SU-DHL-6 (cell line): Measurements from ENCODE around the gene CNTN6.
"Not testable (repeated sequence)": the region's sequence is repeated elsewhere in the genome, so short reads cannot be mapped to it uniquely, and the experiment has no call there.

ENCODE experiments used
- H2AFZ ChIP-seq: fragments of 200-600 bp; sonication (generic); 2 replicates; pipeline ENCODE4 v1.6.1; 2014; ENCODE audit warnings: low read depth, mild to moderate bottlenecking, moderate library complexity, mixed read lengths, antibody characterized with exemption, low read length; ENCODE audit not compliant: severe bottlenecking
- H3F3A ChIP-seq: fragments of 200-600 bp; shearing (Covaris generic); 2 replicates; pipeline ENCODE4 v1.6.0; 2016; ENCODE audit warnings: antibody characterized with exemption, mild to moderate bottlenecking; ENCODE audit not compliant: insufficient read depth
- H3K27ac ChIP-seq: fragments of 200-600 bp; sonication (generic); 2 replicates; pipeline ENCODE4 v1.5.1; 2016; ENCODE audit warnings: low read depth, mild to moderate bottlenecking, low read length, moderate library complexity, mixed read lengths
- H3K27me3 ChIP-seq: fragments of 200-600 bp; sonication (generic), shearing (Covaris generic); 2 replicates; pipeline ENCODE4 v1.6.0; 2014; ENCODE audit warnings: mild to moderate bottlenecking, low read length
- H3K36me3 ChIP-seq: fragments of 200-600 bp; sonication (generic); 2 replicates; pipeline ENCODE4 v1.6.1; 2014; ENCODE audit warnings: mild to moderate bottlenecking, low read length, mixed read lengths
- H3K4me2 ChIP-seq: fragments of 300-600, 200-600 bp; shearing (Covaris generic), sonication (generic); 2 replicates; pipeline ENCODE4 v1.6.0; 2014; ENCODE audit warnings: low read length, low read depth, mild to moderate bottlenecking; ENCODE audit not compliant: poor library complexity, severe bottlenecking
- H3K4me3 ChIP-seq: fragments of 200-600 bp; sonication (generic); 2 replicates; pipeline ENCODE4 v1.5.1; 2014; ENCODE audit warnings: antibody characterized with exemption, low read length, mild to moderate bottlenecking, mixed read lengths; ENCODE audit not compliant: insufficient read depth, poor library complexity, severe bottlenecking
- H3K79me2 ChIP-seq: fragments of 200-600 bp; sonication (generic); 2 replicates; pipeline ENCODE4 v1.6.1; 2014; ENCODE audit warnings: mild to moderate bottlenecking, low read length, moderate library complexity; ENCODE audit not compliant: insufficient read depth
- H3K9ac ChIP-seq: fragments of 200-600 bp; sonication (generic); 2 replicates; pipeline ENCODE4 v1.7.0; 2014; ENCODE audit warnings: mild to moderate bottlenecking, low read length
- H3K9me2 ChIP-seq: fragments of 200-600 bp; sonication (generic); replicated peaks from 2 replicates; pipeline ENCODE4 v1.6.1; 2014; ENCODE audit warnings: low read length; ENCODE audit not compliant: insufficient read depth
- H3K9me3 ChIP-seq: fragments of 200-600 bp; sonication (generic); 2 replicates; pipeline ENCODE4 v1.6.1; 2014; ENCODE audit warnings: low read length, mixed read lengths; ENCODE audit not compliant: insufficient read depth
- H4K20me1 ChIP-seq: fragments of 200-600 bp; sonication (generic); 2 replicates; pipeline ENCODE4 v1.6.1; 2014; ENCODE audit warnings: low read depth, mild to moderate bottlenecking, antibody characterized with exemption, low read length, moderate library complexity, mixed read lengths
- CTCF ChIP-seq: fragments of 200-600 bp; sonication (generic); IDR thresholded peaks from one replicate; pipeline ENCODE4 v1.5.1; 2017; ENCODE audit warnings: antibody characterized with exemption, mild to moderate bottlenecking, low read length, moderate library complexity; ENCODE audit not compliant: insufficient read depth, poor library complexity, severe bottlenecking
- EZH2phosphoT487 ChIP-seq: fragments of 200-600 bp; sonication (generic), shearing (Covaris generic); conservative IDR thresholded peaks from 2 replicates; pipeline ENCODE4 v1.6.1; 2018; ENCODE audit warnings: mild to moderate bottlenecking, antibody characterized with exemption, low read length, moderate library complexity, mixed read lengths

Gene CNTN6

GRCh38 chr3:1380926-1381646, 288.3 kb downstream of the CNTN6 start:
- no peaks in the 10 kb centered on the region for H3F3A ChIP-seq
- H4K20me1 ChIP-seq = no peaks in the 10 kb centered on the region
- H3K79me2 ChIP-seq = no peaks in the 10 kb centered on the region
- no peak for TF ChIP-seq EZH2phosphoT487
- no peak for TF ChIP-seq CTCF
- no peaks in the 10 kb centered on the region for H3K9me3 ChIP-seq
- H3K4me2 ChIP-seq = no peak overlapping the region
- H3K27ac ChIP-seq = no peak overlapping the region
- H3K4me3 ChIP-seq = no peak overlapping the region
- H3K36me3 ChIP-seq = no peaks in the 10 kb centered on the region
- no peaks in the 10 kb centered on the region for H3K27me3 ChIP-seq
- H3K9me2 ChIP-seq = no peaks in the 10 kb centered on the region
- no peak overlapping the region for H3K9ac ChIP-seq
- H2AFZ ChIP-seq = no peak overlapping the region

GRCh38 chr3:1381647-1382036, 288.8 kb downstream of the CNTN6 start:
- Histone ChIP-seq H3K9me2 (no peaks in the 10 kb centered on the region), H3K27me3 (no peaks in the 10 kb centered on the region), H2AFZ (no peak overlapping the region), H3F3A (no peaks in the 10 kb centered on the region), H3K27ac (no peak overlapping the region), H4K20me1 (no peaks in the 10 kb centered on the region), H3K9ac (no peak overlapping the region), H3K36me3 (no peaks in the 10 kb centered on the region), H3K4me3 (no peak overlapping the region), H3K79me2 (no peaks in the 10 kb centered on the region), H3K9me3 (no peaks in the 10 kb centered on the region), H3K4me2 (no peak overlapping the region)
- TF ChIP-seq EZH2phosphoT487 (no peak), CTCF (no peak)

GRCh38 chr3:1387396-1387905, 294.6 kb downstream of the CNTN6 start:
- not testable (repeated sequence) for H4K20me1 ChIP-seq, H3K4me2 ChIP-seq, H3K9me3 ChIP-seq, H3K9ac ChIP-seq, H3F3A ChIP-seq, H2AFZ ChIP-seq, H3K4me3 ChIP-seq, H3K27ac ChIP-seq, H3K9me2 ChIP-seq, H3K79me2 ChIP-seq, H3K36me3 ChIP-seq, H3K27me3 ChIP-seq

- H3F3A ChIP-seq = no peaks in the 10 kb centered on the region
- no peak overlapping the region for H3K9ac ChIP-seq
- H3K4me2 ChIP-seq = no peak overlapping the region
- H3K36me3 ChIP-seq = no peaks in the 10 kb centered on the region
- H3K27me3 ChIP-seq = no peaks in the 10 kb centered on the region
- H3K9me3 ChIP-seq = no peaks in the 10 kb centered on the region
- no peaks in the 10 kb centered on the region for H4K20me1 ChIP-seq
- no peaks in the 10 kb centered on the region for H3K79me2 ChIP-seq
- no peak overlapping the region for H3K4me3 ChIP-seq
- no peak overlapping the region for H3K27ac ChIP-seq
- no peak overlapping the region for H2AFZ ChIP-seq
- H3K9me2 ChIP-seq = no peaks in the 10 kb centered on the region
- no peak for TF ChIP-seq EZH2phosphoT487
- no peak for TF ChIP-seq CTCF
Observed at GRCh38 chr3:1394188-1394587, 301.4 kb downstream of the CNTN6 start.
